Medulla oblongata (tissue), 1 donor: Measurements from ENCODE around the gene PHLDB1.

Source experiments
- DNase-seq: peaks from one replicate; pipeline ENCODE4 v3.0.0-alpha.2; 2015; ENCODE audit errors: extremely low spot score

Gene PHLDB1

DNA sequence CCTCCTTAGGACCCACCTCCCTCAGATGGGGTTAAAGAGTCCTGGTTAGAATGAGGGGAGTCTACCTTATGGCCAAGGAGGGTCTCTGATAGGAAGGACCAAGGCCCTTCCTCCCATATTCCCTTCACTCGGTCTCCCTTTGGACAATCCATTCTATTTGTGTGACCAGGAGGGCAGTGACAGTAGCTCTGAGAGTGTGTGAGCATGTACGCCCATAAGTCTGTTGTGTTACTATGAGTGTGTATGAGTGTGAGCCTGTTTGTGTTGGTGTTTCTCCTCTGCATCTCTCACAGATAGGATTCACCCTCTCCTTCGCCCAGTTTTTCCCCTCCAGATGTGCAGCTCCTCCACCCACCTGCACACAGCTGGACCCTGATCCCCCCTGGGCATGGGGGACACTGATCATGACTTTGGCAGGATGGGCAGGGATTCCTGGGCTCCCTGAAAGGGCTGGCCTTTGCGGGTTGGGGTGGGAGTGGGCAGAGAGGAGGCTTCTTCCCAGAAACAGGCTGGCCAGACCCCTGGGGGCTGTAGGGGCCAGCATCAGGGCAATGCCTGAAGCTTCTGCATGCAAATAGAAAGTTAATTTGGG is 14.5 kb downstream of the PHLDB1 start:
- DNase-seq: no peak

- peak; percentile 67 for DNase-seq
Measured at GRCh38 chr11:118622376-118623268, 15.2 kb downstream of the PHLDB1 start.

GRCh38 chr11:118623269-118623655 is 15.8 kb downstream of the PHLDB1 start:
- no peak for DNase-seq

GRCh38 chr11:118625036-118625690 is 17.7 kb downstream of the PHLDB1 start:
- peak; percentile 70 for DNase-seq

- DNase-seq: no peak
Measured at GRCh38 chr11:118625976-118626375, 18.6 kb downstream of the PHLDB1 start.

DNA sequence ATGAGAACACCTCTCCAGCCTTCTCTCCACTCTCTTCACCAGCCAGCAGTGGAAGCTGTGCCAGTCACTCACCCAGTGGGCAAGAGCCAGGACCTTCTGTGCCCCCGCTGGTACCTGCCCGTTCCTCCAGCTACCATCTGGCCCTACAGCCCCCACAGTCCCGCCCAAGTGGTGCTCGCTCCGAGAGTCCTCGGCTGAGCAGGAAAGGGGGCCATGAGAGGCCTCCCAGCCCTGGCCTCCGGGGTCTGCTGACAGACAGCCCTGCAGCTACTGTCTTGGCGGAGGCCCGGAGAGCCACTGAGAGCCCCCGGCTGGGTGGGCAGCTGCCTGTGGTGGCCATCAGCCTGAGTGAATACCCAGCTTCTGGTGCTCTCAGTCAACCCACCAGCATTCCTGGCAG is 20.2 kb downstream of the PHLDB1 start:
- DNase-seq: no peak

DNA sequence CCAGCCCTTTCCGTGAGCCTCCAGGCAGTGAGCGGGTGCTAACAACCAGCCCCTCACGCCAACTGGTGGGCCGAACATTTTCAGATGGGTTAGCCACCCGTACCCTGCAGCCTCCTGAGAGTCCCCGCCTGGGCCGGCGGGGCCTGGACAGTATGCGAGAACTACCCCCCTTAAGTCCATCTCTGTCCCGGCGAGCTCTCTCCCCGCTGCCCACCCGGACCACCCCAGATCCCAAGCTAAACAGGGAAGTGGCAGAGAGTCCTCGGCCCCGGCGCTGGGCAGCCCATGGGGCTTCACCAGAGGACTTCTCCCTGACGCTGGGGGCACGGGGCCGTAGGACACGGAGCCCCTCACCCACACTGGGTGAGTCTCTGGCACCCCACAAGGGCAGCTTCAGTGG is 20.6 kb downstream of the PHLDB1 start:
- DNase-seq: no peak

DNA sequence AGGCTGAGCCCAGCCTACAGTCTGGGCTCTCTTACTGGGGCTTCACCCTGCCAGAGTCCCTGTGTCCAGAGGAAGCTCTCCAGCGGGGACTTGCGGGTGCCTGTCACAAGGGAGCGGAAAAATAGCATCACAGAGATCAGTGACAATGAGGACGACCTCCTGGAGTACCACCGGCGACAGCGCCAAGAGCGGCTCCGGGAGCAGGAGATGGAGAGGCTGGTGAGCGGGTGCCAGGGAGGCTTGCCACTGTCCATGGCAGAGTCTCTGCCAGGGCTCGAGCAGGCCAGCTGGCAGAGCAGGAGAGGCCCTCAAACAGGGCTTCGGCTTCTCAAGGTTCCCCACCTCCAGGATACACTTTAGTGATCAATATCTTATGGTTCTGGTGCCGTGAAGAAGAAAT is 21.0 kb downstream of the PHLDB1 start:
- peak; percentile 70 for DNase-seq

- no peak for DNase-seq
Measured at GRCh38 chr11:118628861-118629549, 21.6 kb downstream of the PHLDB1 start.

GRCh38 chr11:118629761-118630661 is 22.6 kb downstream of the PHLDB1 start:
- DNase-seq: no peak

DNA sequence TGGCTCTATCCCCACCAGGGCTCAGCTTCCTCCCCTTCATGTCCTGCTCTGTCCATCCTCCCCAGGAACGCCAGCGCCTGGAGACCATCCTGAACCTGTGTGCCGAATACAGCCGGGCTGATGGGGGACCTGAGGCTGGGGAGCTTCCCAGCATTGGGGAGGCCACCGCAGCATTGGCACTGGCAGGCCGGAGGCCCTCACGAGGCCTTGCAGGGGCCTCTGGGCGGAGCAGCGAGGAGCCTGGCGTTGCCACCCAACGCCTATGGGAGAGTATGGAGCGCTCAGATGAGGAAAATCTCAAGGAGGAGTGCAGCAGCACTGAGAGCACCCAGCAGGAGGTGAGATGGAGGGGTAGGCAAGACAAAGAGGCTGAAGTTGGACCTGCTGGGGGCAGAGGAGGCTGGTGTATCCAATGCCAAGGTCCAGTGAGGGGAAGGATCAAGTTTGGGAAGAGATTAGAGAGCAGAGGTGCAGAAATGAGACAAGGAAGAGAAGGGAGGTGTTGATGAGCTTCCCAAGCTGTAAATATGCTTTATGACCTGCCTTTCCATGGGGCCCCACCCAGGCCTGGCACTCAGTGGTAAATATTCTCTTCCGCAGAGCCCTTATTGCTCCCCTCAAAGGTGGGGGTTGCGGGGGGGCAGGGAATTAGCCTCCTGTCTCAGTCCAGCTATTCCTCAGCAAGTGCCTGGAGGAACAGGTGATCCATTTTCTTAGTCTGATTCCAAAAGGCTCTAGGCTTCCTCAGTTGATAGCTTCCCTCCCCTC is 23.9 kb downstream of the PHLDB1 start:
- DNase-seq: no peak

DNA sequence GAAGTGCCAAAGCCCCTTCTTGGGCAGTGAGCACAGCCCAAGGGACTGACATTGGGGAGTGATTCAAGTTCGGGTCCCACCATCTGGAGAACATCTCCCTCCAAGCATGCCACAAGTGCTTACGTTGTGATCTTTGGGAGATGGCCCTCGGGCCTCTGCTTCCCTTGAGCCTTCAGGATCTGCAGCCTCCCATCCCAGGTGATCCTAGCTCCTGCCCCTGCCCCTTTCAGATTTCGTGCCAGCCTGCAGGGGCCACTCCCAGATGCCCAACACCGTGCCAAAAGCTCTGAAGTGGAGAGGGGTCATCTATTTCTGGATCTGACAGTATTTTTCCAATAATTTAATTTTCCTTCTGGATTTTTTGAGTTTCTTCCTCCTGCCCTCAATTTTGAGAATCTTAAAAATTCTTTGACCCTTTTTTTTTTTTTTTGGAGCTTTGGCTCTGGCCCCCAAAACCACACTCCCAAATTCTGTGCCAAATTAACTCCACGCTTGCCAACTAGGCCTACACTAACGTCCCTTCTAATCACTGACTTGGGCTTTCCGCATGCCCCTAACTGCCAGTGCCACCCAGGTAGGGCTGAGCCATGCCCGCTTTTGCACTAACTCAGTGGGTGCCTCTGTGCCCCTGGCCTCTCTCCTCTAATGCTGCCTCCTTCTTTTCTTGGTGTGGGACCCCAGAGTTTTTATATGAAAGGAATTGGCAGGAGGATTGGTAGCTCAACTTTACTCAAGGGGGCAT is 25.3 kb downstream of the PHLDB1 start:
- no peak for DNase-seq

- no peak for DNase-seq
Measured at GRCh38 chr11:118633319-118633690, 25.9 kb downstream of the PHLDB1 start.

DNA sequence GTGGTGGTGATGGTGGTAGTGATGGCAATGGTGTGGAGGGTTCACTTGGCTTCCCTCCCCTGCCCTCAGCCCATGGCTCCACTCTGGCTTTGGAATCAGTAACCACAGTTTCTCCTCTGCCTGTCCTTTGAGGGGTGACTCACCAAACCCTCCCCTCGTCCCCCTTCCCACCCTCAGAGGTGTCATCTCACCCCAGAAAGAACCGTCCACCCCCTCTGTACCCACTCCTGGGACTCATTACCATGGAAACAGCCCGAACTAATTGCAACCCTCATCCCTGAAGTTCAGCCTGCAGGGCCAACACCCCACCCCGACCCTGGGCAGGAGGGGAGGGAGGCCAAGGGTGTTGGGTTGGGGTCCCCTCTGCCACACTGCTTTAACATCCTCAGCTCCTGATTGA is 26.6 kb downstream of the PHLDB1 start:
- DNase-seq: no peak

DNA sequence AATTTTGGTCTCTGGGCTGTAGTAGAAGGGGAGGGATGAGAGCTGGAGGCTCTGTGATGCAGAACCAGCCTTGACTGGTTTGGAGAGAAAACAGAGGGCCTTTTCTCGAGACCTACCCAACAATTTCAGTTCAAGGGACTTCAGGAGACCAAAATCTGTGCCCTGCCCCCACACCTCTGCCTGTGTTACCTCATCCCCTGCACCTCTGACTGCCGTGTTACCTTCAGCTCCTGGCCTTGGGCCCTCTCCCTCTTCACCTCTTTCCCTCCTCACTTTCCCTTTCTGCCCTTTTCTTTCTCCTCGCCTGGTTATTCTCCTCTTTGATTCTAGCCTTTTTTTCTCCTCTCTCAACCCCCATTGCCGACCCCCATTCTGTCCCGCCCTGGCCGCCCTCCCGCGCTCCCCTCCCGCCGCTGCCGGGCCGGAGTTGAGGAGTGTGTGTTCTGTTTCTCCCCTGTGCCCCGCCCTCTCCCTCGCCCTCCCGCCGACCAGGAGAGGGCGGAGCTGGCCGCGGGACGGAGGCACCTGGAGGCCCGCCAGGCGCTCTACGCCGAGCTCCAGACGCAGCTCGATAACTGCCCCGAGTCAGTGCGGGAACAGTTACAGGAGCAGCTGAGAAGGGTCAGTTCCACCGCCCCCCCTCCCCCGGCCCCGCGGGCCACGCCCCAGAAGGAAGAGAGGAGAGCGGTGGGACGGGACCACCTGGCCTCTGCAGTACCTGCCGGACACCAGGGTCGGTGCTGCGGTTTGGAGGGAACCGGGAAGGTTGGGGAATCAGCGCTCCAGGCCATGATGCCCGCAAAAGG is 27.2 kb downstream of the PHLDB1 start:
- peak; percentile 53 for DNase-seq

GRCh38 chr11:118635237-118635591 is 27.8 kb downstream of the PHLDB1 start:
- peak; percentile 56 for DNase-seq

- DNase-seq: no peak
Measured at GRCh38 chr11:118635642-118636041, 28.2 kb downstream of the PHLDB1 start.

DNA sequence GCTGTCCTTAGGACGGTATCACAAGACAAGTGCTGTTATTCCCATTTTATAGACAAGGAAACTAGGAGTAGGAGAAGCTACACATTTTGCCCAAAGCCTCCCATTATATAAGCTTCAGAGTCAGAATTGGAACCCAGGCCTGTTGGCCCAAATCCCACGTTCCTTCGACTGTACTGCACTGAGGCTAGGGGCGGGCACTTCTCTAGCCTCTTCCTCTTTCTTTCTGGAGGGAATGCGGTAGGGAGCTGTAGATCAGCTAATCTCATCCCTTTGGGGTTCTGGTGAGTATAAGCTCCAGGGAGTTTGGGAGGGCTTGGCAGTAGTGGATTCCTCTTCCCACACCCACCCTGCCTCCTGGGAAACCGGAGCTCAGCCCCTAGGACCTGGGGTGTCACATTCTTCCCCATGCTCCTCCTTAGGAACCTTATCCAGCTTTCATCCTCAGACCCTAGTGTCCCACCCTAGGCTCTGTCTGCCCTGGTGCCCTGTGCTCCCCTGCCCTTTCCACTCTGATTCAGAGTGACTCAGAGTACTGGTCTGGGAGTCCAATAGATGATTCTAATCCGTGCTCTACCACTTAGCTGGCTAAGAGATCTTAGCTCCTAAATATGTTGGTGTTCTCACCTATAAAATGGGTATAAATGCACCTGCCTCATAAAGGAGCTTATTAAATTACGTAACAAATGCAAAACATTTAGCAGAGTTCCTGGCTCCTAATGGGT is 29.3 kb downstream of the PHLDB1 start:
- no peak for DNase-seq
